T-helper 1 cell treated with Interleukin-12 subunit alpha and Interleukin-12 subunit beta and Interleukin-4 antibody, amounts not matched to agents 30 μg/mL and 1 μg/mL, for 36 hours (primary cell): ENCODE measurements around the gene FAM9C.
"Not testable (repeated sequence)": the region's sequence is repeated elsewhere in the genome, so short reads cannot be mapped to it uniquely, and the experiment has no call there.

ENCODE experiments used
- H3K27ac Mint-ChIP-seq: one replicate; pipeline ENCODE4 v1.8.0; 2021; ENCODE audit warnings: mild to moderate bottlenecking, mixed read lengths
- H3K27me3 Mint-ChIP-seq: one replicate; pipeline ENCODE4 v1.8.0; 2021; ENCODE audit warnings: low read depth, mixed read lengths
- H3K36me3 Mint-ChIP-seq: one replicate; pipeline ENCODE4 v1.8.0; 2021; ENCODE audit warnings: low read depth, mixed read lengths
- H3K4me1 Mint-ChIP-seq: one replicate; pipeline ENCODE4 v1.8.0; 2021; ENCODE audit warnings: low read depth, mixed read lengths
- H3K4me3 Mint-ChIP-seq: one replicate; pipeline ENCODE4 v1.8.0; 2021; ENCODE audit warnings: mild to moderate bottlenecking, moderate library complexity, mixed read lengths
- H3K9me3 Mint-ChIP-seq: one replicate; pipeline ENCODE4 v1.8.0; 2021; ENCODE audit warnings: mixed read lengths

Gene FAM9C

GRCh38 chrX:13044441-13044840, at the start of gene FAM9C:
Gene FAM9C, minus strand, starts transcription at chrX:13044620. Its CDS starts 831 bp downstream, at chrX:13043789.
- H3K27ac Mint-ChIP-seq = no peak within 1 kb of the TSS
- H3K36me3 Mint-ChIP-seq = peaks cover 8% of the 10 kb centered on the region
- H3K4me1 Mint-ChIP-seq = peaks cover 7% of the 10 kb centered on the region
- no peaks in the 10 kb centered on the region for H3K27me3 Mint-ChIP-seq
- no peaks in the 10 kb centered on the region for H3K9me3 Mint-ChIP-seq
- no peak within 1 kb of the TSS for H3K4me3 Mint-ChIP-seq

- Mint-ChIP-seq H3K4me1 (peaks cover 72% of the 10 kb centered on the region), H3K9me3 (no peaks in the 10 kb centered on the region), H3K27me3 (no peaks in the 10 kb centered on the region), H3K36me3 (peaks cover 3% of the 10 kb centered on the region), H3K4me3 (peak overlapping the region; percentile 75), H3K27ac (peak overlapping the region; percentile 89)
Observed at GRCh38 chrX:13093529-13094140, 49.2 kb upstream of the FAM9C start.

GRCh38 chrX:13092455-13092941, 48.1 kb upstream of the FAM9C start:
- Mint-ChIP-seq H3K4me3 (peak overlapping the region; percentile 75), H3K27ac (peak overlapping the region; percentile 89), H3K4me1 (peaks cover 75% of the 10 kb centered on the region), H3K9me3 (no peaks in the 10 kb centered on the region), H3K27me3 (no peaks in the 10 kb centered on the region), H3K36me3 (peaks cover 3% of the 10 kb centered on the region)

- Mint-ChIP-seq H3K4me3 (peak overlapping the region; percentile 39), H3K36me3 (peaks cover 1% of the 10 kb centered on the region), H3K27me3 (no peaks in the 10 kb centered on the region), H3K4me1 (peaks cover 80% of the 10 kb centered on the region), H3K27ac (peak overlapping the region; percentile 89), H3K9me3 (no peaks in the 10 kb centered on the region)
Observed at GRCh38 chrX:13091111-13091765, 46.8 kb upstream of the FAM9C start.

- Mint-ChIP-seq H3K27ac (peak overlapping the region; percentile 89), H3K9me3 (no peaks in the 10 kb centered on the region), H3K27me3 (no peaks in the 10 kb centered on the region), H3K36me3 (peaks cover 1% of the 10 kb centered on the region), H3K4me1 (peaks cover 82% of the 10 kb centered on the region), H3K4me3 (peak overlapping the region; percentile 39)
Observed at GRCh38 chrX:13090339-13091110, 46.1 kb upstream of the FAM9C start.

GRCh38 chrX:13090027-13090338, 45.6 kb upstream of the FAM9C start:
- H3K4me3 Mint-ChIP-seq = peak overlapping the region; percentile 13
- peak overlapping the region; percentile 89 for H3K27ac Mint-ChIP-seq
- H3K36me3 Mint-ChIP-seq = peaks cover 1% of the 10 kb centered on the region
- peaks cover 80% of the 10 kb centered on the region for H3K4me1 Mint-ChIP-seq
- H3K9me3 Mint-ChIP-seq = no peaks in the 10 kb centered on the region
- no peaks in the 10 kb centered on the region for H3K27me3 Mint-ChIP-seq

- peak overlapping the region; percentile 82 for H3K4me3 Mint-ChIP-seq
- H3K27ac Mint-ChIP-seq = peak overlapping the region; percentile 99
- H3K36me3 Mint-ChIP-seq = peaks cover 1% of the 10 kb centered on the region
- H3K4me1 Mint-ChIP-seq = peaks cover 73% of the 10 kb centered on the region
- H3K9me3 Mint-ChIP-seq = no peaks in the 10 kb centered on the region
- H3K27me3 Mint-ChIP-seq = no peaks in the 10 kb centered on the region
Observed at GRCh38 chrX:13088156-13088487, 43.7 kb upstream of the FAM9C start.

GRCh38 chrX:13087322-13088155, 43.1 kb upstream of the FAM9C start:
- H3K4me3 Mint-ChIP-seq = peak overlapping the region; percentile 82
- H3K9me3 Mint-ChIP-seq = no peaks in the 10 kb centered on the region
- peak overlapping the region; percentile 99 for H3K27ac Mint-ChIP-seq
- H3K27me3 Mint-ChIP-seq = no peaks in the 10 kb centered on the region
- H3K36me3 Mint-ChIP-seq = peaks cover 1% of the 10 kb centered on the region
- H3K4me1 Mint-ChIP-seq = peaks cover 73% of the 10 kb centered on the region

- not testable (repeated sequence) for H3K9me3 Mint-ChIP-seq, H3K36me3 Mint-ChIP-seq, H3K27me3 Mint-ChIP-seq
- H3K27ac Mint-ChIP-seq = peak overlapping the region; percentile 99
- H3K4me3 Mint-ChIP-seq = peak overlapping the region; percentile 82
- H3K4me1 Mint-ChIP-seq = peaks cover 77% of the 10 kb centered on the region
Observed at GRCh38 chrX:13086793-13087321, 42.4 kb upstream of the FAM9C start.

GRCh38 chrX:13086076-13086475, 41.7 kb upstream of the FAM9C start:
- Mint-ChIP-seq H3K27me3 (no peaks in the 10 kb centered on the region), H3K27ac (peak overlapping the region; percentile 99), H3K9me3 (no peaks in the 10 kb centered on the region), H3K36me3 (peaks cover 1% of the 10 kb centered on the region), H3K4me3 (peak overlapping the region; percentile 82), H3K4me1 (peaks cover 78% of the 10 kb centered on the region)

- no peaks in the 10 kb centered on the region for H3K27me3 Mint-ChIP-seq
- H3K36me3 Mint-ChIP-seq = peaks cover 1% of the 10 kb centered on the region
- peaks cover 80% of the 10 kb centered on the region for H3K4me1 Mint-ChIP-seq
- peak overlapping the region; percentile 99 for H3K27ac Mint-ChIP-seq
- H3K9me3 Mint-ChIP-seq = no peaks in the 10 kb centered on the region
- peak overlapping the region; percentile 82 for H3K4me3 Mint-ChIP-seq
Observed at GRCh38 chrX:13085526-13085925, 41.1 kb upstream of the FAM9C start.

GRCh38 chrX:13084611-13085010, 40.2 kb upstream of the FAM9C start:
- Mint-ChIP-seq H3K27ac (peak overlapping the region; percentile 63), H3K9me3 (no peaks in the 10 kb centered on the region), H3K4me3 (no peak overlapping the region), H3K4me1 (peaks cover 78% of the 10 kb centered on the region), H3K36me3 (peaks cover 1% of the 10 kb centered on the region), H3K27me3 (no peaks in the 10 kb centered on the region)

- H3K36me3 Mint-ChIP-seq, H3K4me3 Mint-ChIP-seq, H3K27me3 Mint-ChIP-seq, H3K9me3 Mint-ChIP-seq: not testable (repeated sequence)
- Mint-ChIP-seq H3K27ac (peak overlapping the region; percentile 71), H3K4me1 (peaks cover 79% of the 10 kb centered on the region)
Observed at GRCh38 chrX:13083755-13084326, 39.4 kb upstream of the FAM9C start.
